A549 (cell line): Measurements from ENCODE around the gene C1orf50. TPM values are rescaled to one million over a fixed set of nuclear protein-coding genes. Genes with fewer than 3 reads are reported as not detected.
A peak's percentile ranks its signal among the peaks of the same experiment; 100 is the strongest.

Experiments used
- ATAC-seq, 2 experiments: fragments of 200-7000 bp in 1 of 2; fragments of >200 bp in 1 of 2; cut with Nextera tagmentation in 1 of 2; cut with Tn5 transposase in 1 of 2; 3 replicates each; pipeline versions ENCODE4 v1.8.0 to v1.9.1; 2018 to 2020; ENCODE audit warnings: mild to moderate bottlenecking in 1 of 2, moderate library complexity in 1 of 2
- CTCF ChIA-PET: fragments of 300-600 bp; sonication (Branson Sonifier 250); formaldehyde crosslinking; extraction: SDS; loops from one replicate; lab custom pipeline; 2021; ENCODE audit warnings: antibody characterized with exemption, inconsistent platforms; lab: Yijun Ruan, JAX
- POLR2A ChIA-PET: fragments of 350-600 bp; formaldehyde crosslinking; extraction: SDS; loops from one replicate; lab custom pipeline; 2021; ENCODE audit warnings: antibody characterized with exemption, inconsistent platforms; lab: Yijun Ruan, JAX
- DNase-seq, 2 experiments: peaks; one replicate each; pipeline versions ENCODE4 v3.0.0 to v3.0.0-alpha.2; 2011 to 2016; ENCODE audit warnings: low read depth in 1 of 2, low spot score in 1 of 2
- FAIRE-seq: peaks from 2 replicates; lab custom pipeline; 2011; peaks lifted over from hg19 to GRCh38; lab: Jason Lieb, UNC
- H3K27ac ChIP-seq, 2 experiments: fragments of >200 bp; sonication (Bioruptor Twin); formaldehyde crosslinking; 3 replicates each; pipeline ENCODE4 v1.5.1; 2016 to 2017
- H3K4me1 ChIP-seq: fragments of >200 bp; sonication (Bioruptor Twin); formaldehyde crosslinking; 3 replicates; pipeline ENCODE4 v1.6.1; 2016
- H3K4me2 ChIP-seq: fragments of >200 bp; sonication (Bioruptor Twin); formaldehyde crosslinking; 3 replicates; pipeline ENCODE4 v1.6.1; 2016
- H3K4me3 ChIP-seq: fragments of >200 bp; sonication (Bioruptor Twin); formaldehyde crosslinking; 3 replicates; pipeline ENCODE4 v1.5.1; 2016
- H3K9me3 ChIP-seq: fragments of >200 bp; sonication (Bioruptor Twin); formaldehyde crosslinking; 3 replicates; pipeline ENCODE4 v1.6.1; 2016
- ATOH8 ChIP-seq: fragments of 250-450 bp; sonication (Bioruptor Pico); IDR thresholded peaks from 2 replicates; pipeline ENCODE4 v1.5.0; 2020; ENCODE audit warnings: low read depth, mild to moderate bottlenecking, moderate library complexity
- BHLHE40 ChIP-seq: IDR thresholded peaks from 2 replicates; pipeline ENCODE4 v1.6.1; 2012; ENCODE audit warnings: low read depth, low read length, inconsistent platforms
- CBX8 ChIP-seq: fragments of 200-600 bp; sonication (generic); IDR thresholded peaks from 2 replicates; pipeline ENCODE4 v1.6.1; 2016
- CHD2 ChIP-seq: fragments of 150-350 bp; IDR thresholded peaks from 2 replicates; pipeline ENCODE4 v1.6.1; 2014; ENCODE audit warnings: low read length; ENCODE audit not compliant: partially characterized antibody
- CTCF ChIP-seq: fragments of >200 bp; sonication (Bioruptor Twin); formaldehyde crosslinking; IDR thresholded peaks from 3 replicates; pipeline ENCODE4 v1.5.1; 2016
- EHMT2 ChIP-seq: fragments of 200-600 bp; sonication (generic); IDR thresholded peaks from 2 replicates; pipeline ENCODE4 v1.6.1; 2016; ENCODE audit warnings: antibody characterized with exemption, low read depth, mild to moderate bottlenecking, moderate library complexity
- EP300 ChIP-seq, 2 experiments: fragments of >200 bp; sonication (Bioruptor Twin); formaldehyde crosslinking; IDR thresholded peaks; 2 replicates in 1 of 2; 3 replicates in 1 of 2; pipeline ENCODE4 v1.6.1; 2016 to 2017
- FOSB ChIP-seq: fragments of 250-450 bp; sonication (Bioruptor Pico); IDR thresholded peaks from 2 replicates; pipeline ENCODE4 v1.5.0; 2020; ENCODE audit warnings: mild to moderate bottlenecking, moderate library complexity
- FOXS1 ChIP-seq: fragments of 250-450 bp; sonication (Bioruptor Pico); IDR thresholded peaks from 2 replicates; pipeline ENCODE4 v1.5.0; 2020; ENCODE audit warnings: mild to moderate bottlenecking, moderate library complexity
- HES2 ChIP-seq: fragments of >200 bp; sonication (Bioruptor Twin); formaldehyde crosslinking; IDR thresholded peaks from 2 replicates; pipeline ENCODE4 v1.6.1; 2016
- HEYL ChIP-seq: fragments of 250-450 bp; sonication (Bioruptor Pico); IDR thresholded peaks from 2 replicates; pipeline ENCODE4 v1.8.0; 2021; ENCODE audit warnings: mild to moderate bottlenecking, moderate library complexity
- HOXB5 ChIP-seq: fragments of 250-450 bp; sonication (Bioruptor Pico); IDR thresholded peaks from 2 replicates; pipeline ENCODE4 v1.5.0; 2020; ENCODE audit warnings: mild to moderate bottlenecking, moderate library complexity
- KDM5A ChIP-seq: fragments of 200-600 bp; sonication (generic); IDR thresholded peaks from 2 replicates; pipeline ENCODE4 v1.6.1; 2016; ENCODE audit warnings: antibody characterized with exemption, mild to moderate bottlenecking
- MYC ChIP-seq: IDR thresholded peaks from 2 replicates; pipeline ENCODE4 v1.6.1; 2012; ENCODE audit warnings: mild to moderate bottlenecking, inconsistent platforms, low read length, improper control_type of control experiment, borderline replicate concordance
- NPAS2 ChIP-seq: fragments of 250-450 bp; sonication (Bioruptor Pico); IDR thresholded peaks from 2 replicates; pipeline ENCODE4 v1.8.0; 2022; ENCODE audit warnings: mild to moderate bottlenecking, moderate library complexity, borderline replicate concordance
- PHF8 ChIP-seq: fragments of 200-600 bp; sonication (generic); IDR thresholded peaks from 2 replicates; pipeline ENCODE4 v1.6.1; 2016; ENCODE audit warnings: low read depth, mild to moderate bottlenecking, antibody characterized with exemption, moderate library complexity, borderline replicate concordance
- POLR2AphosphoS2 ChIP-seq: conservative IDR thresholded peaks from 2 replicates; pipeline ENCODE4 v1.6.1; 2012; ENCODE audit warnings: low read length, improper control_type of control experiment, inconsistent platforms
- RAD21 ChIP-seq, 2 experiments: fragments of >200 bp in 1 of 2; sonication (Bioruptor Twin) in 1 of 2; formaldehyde crosslinking in 1 of 2; IDR thresholded peaks in 1 of 2; conservative IDR thresholded peaks in 1 of 2; 2 replicates in 1 of 2; 3 replicates in 1 of 2; pipeline ENCODE4 v1.6.1; 2012 to 2018; ENCODE audit warnings: inconsistent platforms in 1 of 2
- SMC3 ChIP-seq: fragments of >200 bp; sonication (Bioruptor Twin); formaldehyde crosslinking; IDR thresholded peaks from 3 replicates; pipeline ENCODE4 v1.6.1; 2018; ENCODE audit warnings: inconsistent platforms
- TFCP2L1 ChIP-seq: fragments of 250-450 bp; sonication (Bioruptor Pico); IDR thresholded peaks from 2 replicates; pipeline ENCODE4 v1.5.0; 2021; ENCODE audit warnings: mild to moderate bottlenecking
- USF2 ChIP-seq: fragments of 450-650 bp; IDR thresholded peaks from 2 replicates; pipeline ENCODE4 v1.6.1; 2014; ENCODE audit warnings: antibody characterized with exemption
- ZFP36 ChIP-seq: fragments of 450-650 bp; IDR thresholded peaks from 2 replicates; pipeline ENCODE4 v1.6.1; 2014; ENCODE audit warnings: borderline replicate concordance; ENCODE audit not compliant: partially characterized antibody
- ZSCAN20 ChIP-seq: fragments of 250-450 bp; sonication (Bioruptor Pico); IDR thresholded peaks from 2 replicates; pipeline ENCODE4 v1.8.0; 2022; ENCODE audit warnings: mild to moderate bottlenecking, moderate library complexity
- WGBS: methylation state at CpG from one replicate; pipeline ENCODE4 v1.1.6; 2017; ENCODE audit errors: missing lambda C conversion rate; 5-methylcytosine and 5-hydroxymethylcytosine counted together
- polyA plus RNA-seq, 4 experiments: library from polyadenylated mRNA; depleted of rRNA in 3 of 4; stranded (reverse); fragments of >200 nt; fragmentation: RNase III in 1 of 4; extraction: RNeasy Plus Mini Kit Qiagen cat#74134 plus additional on column Dnase treatment in 1 of 4; gene quantifications; 2 replicates in 3 of 4; 3 replicates in 1 of 4; pipeline ENCODE4 v1.2.3, GENCODE V29; 2011 to 2017
- TF ChIP-seq, protein P1 (sequence below): IDR thresholded peaks from 2 replicates; pipeline ENCODE4 v1.6.1; 2012

C1orf50 gene
- polyA plus RNA-seq, 2 of the 4 experiments (the other 2 are of a cell fraction), result 1.9 to 2.6 TPM

GRCh38 chr1:42765832-42766740 lies 963 bp upstream of the C1orf50 start:
- WGBS, result 2% methylated on average over 13 of the region's 44 CpGs
- ChIA-PET POLR2A (interaction anchor here (0.6 to 2.4 kb wide), 13 partner anchors 9 to 648 kb away, joined by 3 to 15 read pairs (median 5); partner anchors contain the start of genes ERMAP, PPIH, SVBP and YBX1), CTCF (interaction anchor here (0.6 to 2.4 kb wide), 15 partner anchors 9 to 1351 kb away, joined by 3 to 15 read pairs (median 3); partner anchors contain the start of gene CCDC30)
- peak overlapping the region; percentile 82 for H3K4me2 ChIP-seq
- ATAC-seq (peak; percentile 63 to 78), FAIRE-seq (no peak), DNase-seq (peak; percentile 48 to 58)
- 0 out of 5 replicates have a peak, but pooled peaks have one; percentile 15 to 22 for TF ChIP-seq RAD21 (conservative IDR thresholded peaks at IDR 0.05 in 1 of 2, IDR thresholded peaks at IDR 0.05 in 1 of 2)
- TF ChIP-seq CTCF, result peak; percentile 21; the same call in 2 of the 3 replicates
- TF ChIP-seq PHF8, result 0 out of 2 replicates have a peak, but pooled peaks have one; percentile 29
- no peak for TF ChIP-seq FOXS1 (CRISPR knock-in tag)
- peak overlapping the region; percentile 81 to 94 for H3K27ac ChIP-seq
- H3K4me3 ChIP-seq, result peak overlapping the region; percentile 95
- H3K4me1 ChIP-seq, result peaks cover 16% of the 10 kb centered on the region; the same call in 2 of the 3 replicates
- no peaks in the 10 kb centered on the region for H3K9me3 ChIP-seq

GRCh38 chr1:42767510-42768000 lies 506 bp downstream of the C1orf50 start:
- DNase-seq (peak in 1 of 2 experiments; percentile 12), ATAC-seq (peak; percentile 42 to 43), FAIRE-seq (no peak)
- Histone ChIP-seq H3K4me2 (peak overlapping the region; percentile 91), H3K4me1 (peaks cover 16% of the 10 kb centered on the region; the same call in 2 of the 3 replicates), H3K9me3 (no peaks in the 10 kb centered on the region), H3K4me3 (peak overlapping the region; percentile 95), H3K27ac (peak overlapping the region; percentile 83 to 96)
- 5% methylated on average over 16 of the region's 23 CpGs for WGBS
- POLR2A ChIA-PET, result interaction anchor here (0.7 to 2.4 kb wide), 7 partner anchors 10 to 306 kb away, joined by 4 to 15 read pairs (median 6); partner anchors contain the start of genes ERMAP, SVBP, YBX1 and ZNF691
- CTCF ChIA-PET, result interaction anchor here (0.8 to 2.4 kb wide), 4 partner anchors 10 to 306 kb away, joined by 3 to 15 read pairs (median 8); no protein-coding TSS in a partner anchor
- no peak for TF ChIP-seq FOXS1 (CRISPR knock-in tag)
- TF ChIP-seq, protein P1, sequence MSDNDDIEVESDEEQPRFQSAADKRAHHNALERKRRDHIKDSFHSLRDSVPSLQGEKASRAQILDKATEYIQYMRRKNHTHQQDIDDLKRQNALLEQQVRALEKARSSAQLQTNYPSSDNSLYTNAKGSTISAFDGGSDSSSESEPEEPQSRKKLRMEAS, result peak; percentile 4; the same call in 1 of the 2 replicates
- 0 out of 2 replicates have a peak, but pooled peaks have one; percentile 4 for TF ChIP-seq KDM5A
- no peak for TF ChIP-seq SMC3

DNA sequence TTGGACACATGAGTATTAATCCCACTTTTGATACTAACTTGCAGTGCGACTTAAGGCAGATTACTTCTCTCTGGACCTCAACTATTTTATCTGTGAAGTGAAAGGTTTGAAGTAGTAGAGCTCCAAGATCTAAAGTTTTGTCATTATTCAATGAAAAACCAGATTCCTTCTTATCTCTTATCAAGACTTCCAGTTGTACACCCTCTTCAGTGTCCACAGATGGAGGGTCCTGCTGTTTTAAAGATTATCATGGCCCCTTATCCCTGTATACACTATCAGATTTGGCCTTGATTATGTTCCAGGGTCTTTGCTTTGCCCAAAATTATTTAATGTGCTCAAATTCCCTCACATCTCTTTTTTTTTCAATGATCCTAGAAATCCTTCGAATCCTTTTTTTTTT lies 1.1 kb downstream of the C1orf50 start:
- Histone ChIP-seq H3K27ac (no peak overlapping the region), H3K4me3 (peak overlapping the region; percentile 95), H3K4me2 (peak overlapping the region; percentile 91), H3K4me1 (peaks cover 16% of the 10 kb centered on the region; the same call in 2 of the 3 replicates), H3K9me3 (no peaks in the 10 kb centered on the region)
- DNase-seq, result no peak
- 100% methylated on average over 2 of the region's 2 CpGs for WGBS
- ATAC-seq, result no peak
- CTCF ChIA-PET, result interaction anchor here (0.9 to 2.4 kb wide), 2 partner anchors 10 kb away, joined by 3 to 10 read pairs; no protein-coding TSS in a partner anchor
- no peak for TF ChIP-seq BHLHE40
- TF ChIP-seq FOSB (CRISPR knock-in tag), result no peak
- TF ChIP-seq HOXB5 (CRISPR knock-in tag), result no peak
- TF ChIP-seq CHD2, result no peak
- no peak for TF ChIP-seq ZFP36
- TF ChIP-seq ATOH8 (CRISPR knock-in tag), result no peak
- no peak for TF ChIP-seq USF2
- no peak for TF ChIP-seq HES2
- TF ChIP-seq HEYL (CRISPR knock-in tag), result no peak
- TF ChIP-seq POLR2AphosphoS2, result no peak
- TF ChIP-seq NPAS2 (CRISPR knock-in tag), result no peak
- no peak for TF ChIP-seq TFCP2L1 (CRISPR knock-in tag)
- no peak for TF ChIP-seq ZSCAN20 (CRISPR knock-in tag)
- no peak for TF ChIP-seq EP300 (IDR thresholded peaks at IDR 0.05)
- TF ChIP-seq CBX8, result no peak
- no peak for TF ChIP-seq MYC
- no peak for TF ChIP-seq EHMT2
- POLR2A ChIA-PET, result no interaction called here
- no peak for FAIRE-seq
